NCI-H146 (cell line): Measurements from ENCODE around the gene OSTC.
"Not testable (repeated sequence)": the region's sequence is repeated elsewhere in the genome, so short reads cannot be mapped to it uniquely, and the experiment has no call there.

Experiments used
- DNase-seq: peaks from one replicate; lab custom pipeline; 2025; lab: John Stamatoyannopoulos, UW

Gene OSTC

GRCh38 chr4:108646706-108647105 is 3.7 kb upstream of the OSTC start:
- DNase-seq: no peak

GRCh38 chr4:108649863-108650211 is 562 bp upstream of the OSTC start:
- DNase-seq: no peak

- DNase-seq: peak; percentile 4
These were observed 804 bp downstream of the OSTC start for GRCh38 chr4:108651014-108651791.

GRCh38 chr4:108662629-108663028 is 12.2 kb downstream of the OSTC start:
- no peak for DNase-seq

GRCh38 chr4:108674356-108674977 is 24.1 kb downstream of the OSTC start:
- no peak for DNase-seq

GRCh38 chr4:108681321-108681809 is 31.0 kb downstream of the OSTC start:
- DNase-seq: no peak

GRCh38 chr4:108683479-108683878 is 33.1 kb downstream of the OSTC start:
- peak; percentile 1 for DNase-seq

- DNase-seq: no peak
These were observed 34.8 kb downstream of the OSTC start for GRCh38 chr4:108685036-108685686.

GRCh38 chr4:108690738-108691137 is 40.3 kb downstream of the OSTC start:
- DNase-seq: no peak

- no peak for DNase-seq
These were observed 42.8 kb downstream of the OSTC start for GRCh38 chr4:108693211-108693610.

GRCh38 chr4:108693819-108694218 is 43.4 kb downstream of the OSTC start:
- DNase-seq: no peak

GRCh38 chr4:108694423-108694822 is 44.0 kb downstream of the OSTC start:
- DNase-seq: no peak

- no peak for DNase-seq
These were observed 44.7 kb downstream of the OSTC start for GRCh38 chr4:108695062-108695461.

GRCh38 chr4:108696160-108696559 is 45.8 kb downstream of the OSTC start:
- no peak for DNase-seq

GRCh38 chr4:108700081-108700757 is 49.8 kb downstream of the OSTC start:
- no peak for DNase-seq

- no peak for DNase-seq
These were observed 52.6 kb downstream of the OSTC start for GRCh38 chr4:108702960-108703359.

- no peak for DNase-seq
These were observed 53.0 kb downstream of the OSTC start for GRCh38 chr4:108703370-108703769.

- no peak for DNase-seq
These were observed 53.6 kb downstream of the OSTC start for GRCh38 chr4:108703966-108704365.

- no peak for DNase-seq
These were observed 55.9 kb downstream of the OSTC start for GRCh38 chr4:108706289-108706688.

GRCh38 chr4:108709234-108709633 is 58.8 kb downstream of the OSTC start:
- DNase-seq: no peak

GRCh38 chr4:108709722-108710121 is 59.3 kb downstream of the OSTC start:
- no peak for DNase-seq

- DNase-seq: not testable (repeated sequence)
These were observed 60.2 kb downstream of the OSTC start for GRCh38 chr4:108710578-108710977.

- no peak for DNase-seq
These were observed 64.5 kb downstream of the OSTC start for GRCh38 chr4:108714880-108715279.
